Hepatocyte (in vitro differentiated cells): Measurements from ENCODE around the gene ZKSCAN1. TPM values are rescaled to one million over a fixed set of nuclear protein-coding genes. Genes with fewer than 3 reads are reported as not detected.

ENCODE experiments used
- DNase-seq: peaks from one replicate; pipeline ENCODE4 v3.0.0-alpha.2; 2016; ENCODE audit warnings: low spot score
- H2AFZ ChIP-seq: fragments of 200-600 bp; sonication (generic); 2 replicates; pipeline ENCODE4 v1.6.0; 2016; ENCODE audit warnings: antibody characterized with exemption, mild to moderate bottlenecking
- H3K27ac ChIP-seq: fragments of 200-600 bp; sonication (generic); 2 replicates; pipeline ENCODE4 v1.5.1; 2016; ENCODE audit warnings: mild to moderate bottlenecking
- H3K27me3 ChIP-seq: fragments of 200-600 bp; sonication (generic); 2 replicates; pipeline ENCODE4 v1.6.1; 2016
- H3K36me3 ChIP-seq: fragments of 200-600 bp; sonication (generic); replicated peaks from 2 replicates; pipeline ENCODE4 v1.5.1; 2016; ENCODE audit warnings: low read depth; ENCODE audit not compliant: insufficient read depth
- H3K4me1 ChIP-seq: fragments of 200-600 bp; sonication (generic); 2 replicates; pipeline ENCODE4 v1.5.1; 2016; ENCODE audit warnings: mild to moderate bottlenecking, moderate library complexity; ENCODE audit not compliant: insufficient read depth
- H3K4me2 ChIP-seq: fragments of 200-600 bp; sonication (generic); 2 replicates; pipeline ENCODE4 v1.6.0; 2016
- H3K4me3 ChIP-seq: fragments of 200-600 bp; sonication (generic); 2 replicates; pipeline ENCODE4 v1.5.1; 2016; ENCODE audit warnings: mild to moderate bottlenecking
- H3K79me2 ChIP-seq: fragments of 200-600 bp; sonication (generic); 2 replicates; pipeline ENCODE4 v1.6.0; 2017; ENCODE audit warnings: mild to moderate bottlenecking
- H3K9me2 ChIP-seq: fragments of 200-600 bp; sonication (generic); replicated peaks from 2 replicates; pipeline ENCODE4 v1.6.0; 2017; ENCODE audit warnings: mild to moderate bottlenecking; ENCODE audit not compliant: insufficient read depth
- H3K9me3 ChIP-seq: fragments of 200-600 bp; sonication (generic); 2 replicates; pipeline ENCODE4 v1.5.1; 2016; ENCODE audit warnings: low read depth, mild to moderate bottlenecking
- H4K20me1 ChIP-seq: fragments of 200-600 bp; sonication (generic); 2 replicates; pipeline ENCODE4 v1.6.0; 2016; ENCODE audit warnings: mild to moderate bottlenecking; ENCODE audit not compliant: insufficient read depth, poor library complexity, severe bottlenecking
- CTCF ChIP-seq: fragments of 200-600 bp; sonication (generic); IDR thresholded peaks from 2 replicates; pipeline ENCODE4 v1.5.1; 2016; ENCODE audit warnings: antibody characterized with exemption, mild to moderate bottlenecking; ENCODE audit not compliant: poor library complexity
- EZH2 ChIP-seq: fragments of 200-600 bp; sonication (generic); IDR thresholded peaks from 2 replicates; pipeline ENCODE4 v1.6.1; 2016; ENCODE audit warnings: antibody characterized with exemption, mild to moderate bottlenecking, borderline replicate concordance
- EZH2phosphoT487 ChIP-seq: fragments of 200-600 bp; sonication (generic); IDR thresholded peaks from one replicate; pipeline ENCODE4 v1.6.1; 2018; ENCODE audit warnings: antibody characterized with exemption, mild to moderate bottlenecking, low read depth, moderate library complexity; ENCODE audit not compliant: unreplicated experiment, severe bottlenecking
- WGBS: methylation state at CpG from one replicate; pipeline ENCODE4 v1.1.6; 2016; ENCODE audit warnings: low lambda C conversion rate; ENCODE audit errors: missing lambda C conversion rate; 5-methylcytosine and 5-hydroxymethylcytosine counted together
- polyA plus RNA-seq: library from polyadenylated mRNA; unstranded; fragments of >200 nt; fragmentation: Nextera tagmentation; extraction: Ambion mirVana; gene quantifications from 2 replicates; pipeline ENCODE4 v1.2.1, GENCODE V29; 2016
- total RNA-seq: library from RNA; depleted of rRNA; stranded (reverse); fragments of >200 nt; gene quantifications from 2 replicates; pipeline ENCODE4 v1.2.3, GENCODE V29; 2014

Gene ZKSCAN1
- total and polyA plus RNA-seq, 2 experiments from 2014 or later, result 27.0 to 44.0 TPM

- no peak for TF ChIP-seq EZH2phosphoT487
- no peak for TF ChIP-seq EZH2
- no peak for TF ChIP-seq CTCF
- 97% methylated on average over 10 of the region's 10 CpGs for WGBS
- Histone ChIP-seq H3K4me3 (no peak overlapping the region), H3K27me3 (no peaks in the 10 kb centered on the region), H3K36me3 (no peaks in the 10 kb centered on the region), H4K20me1 (no peaks in the 10 kb centered on the region), H3K9me3 (no peaks in the 10 kb centered on the region), H3K9me2 (no peaks in the 10 kb centered on the region), H3K79me2 (peaks cover 16% of the 10 kb centered on the region), H3K4me1 (no peaks in the 10 kb centered on the region), H3K4me2 (no peak overlapping the region), H3K27ac (no peak overlapping the region), H2AFZ (no peak overlapping the region)
- no peak for DNase-seq
Observed at GRCh38 chr7:100057006-100057405, 41.6 kb downstream of the ZKSCAN1 start.

- DNase-seq, result no peak
- Histone ChIP-seq H3K27me3 (no peaks in the 10 kb centered on the region), H3K9me3 (no peaks in the 10 kb centered on the region), H3K36me3 (no peaks in the 10 kb centered on the region), H3K4me3 (no peak overlapping the region), H2AFZ (no peak overlapping the region), H3K4me1 (no peaks in the 10 kb centered on the region), H3K27ac (no peak overlapping the region), H4K20me1 (no peaks in the 10 kb centered on the region), H3K79me2 (peaks cover 2% of the 10 kb centered on the region), H3K4me2 (no peak overlapping the region), H3K9me2 (no peaks in the 10 kb centered on the region)
- TF ChIP-seq EZH2phosphoT487, result no peak
- TF ChIP-seq EZH2, result no peak
- no peak for TF ChIP-seq CTCF
- over 99% methylated on average over 5 of the region's 5 CpGs for WGBS
Observed at GRCh38 chr7:100059251-100059739, 43.9 kb downstream of the ZKSCAN1 start.

GRCh38 chr7:100061518-100062193 lies 46.3 kb downstream of the ZKSCAN1 start:
- no peaks in the 10 kb centered on the region for H3K79me2 ChIP-seq
- no peaks in the 10 kb centered on the region for H3K9me3 ChIP-seq
- no peak overlapping the region for H3K4me3 ChIP-seq
- no peaks in the 10 kb centered on the region for H3K27me3 ChIP-seq
- no peak overlapping the region for H2AFZ ChIP-seq
- no peaks in the 10 kb centered on the region for H3K4me1 ChIP-seq
- no peak overlapping the region for H3K4me2 ChIP-seq
- no peak for TF ChIP-seq EZH2
- no peak for TF ChIP-seq EZH2phosphoT487
- no peak for TF ChIP-seq CTCF
- H3K9me2 ChIP-seq, result no peaks in the 10 kb centered on the region
- WGBS, result 97% methylated on average over 11 of the region's 11 CpGs
- H4K20me1 ChIP-seq, result no peaks in the 10 kb centered on the region
- no peak overlapping the region for H3K27ac ChIP-seq
- no peak for DNase-seq
- H3K36me3 ChIP-seq, result no peaks in the 10 kb centered on the region
